SK-N-DZ (cell line): ENCODE results near the gene ITGAL.
"Not testable (repeated sequence)": the region's sequence is repeated elsewhere in the genome, so short reads cannot be mapped to it uniquely, and the experiment has no call there.

ENCODE experiments used
- DNase-seq: peaks from one replicate; pipeline ENCODE4 v3.0.0-alpha.2; 2015; ENCODE audit warnings: low spot score

The ITGAL gene

GRCh38 chr16:30457743-30458560 is 14.6 kb upstream of the ITGAL start:
- no peak for DNase-seq

GRCh38 chr16:30458561-30459394 is 13.8 kb upstream of the ITGAL start:
- DNase-seq = peak; percentile 20

DNA sequence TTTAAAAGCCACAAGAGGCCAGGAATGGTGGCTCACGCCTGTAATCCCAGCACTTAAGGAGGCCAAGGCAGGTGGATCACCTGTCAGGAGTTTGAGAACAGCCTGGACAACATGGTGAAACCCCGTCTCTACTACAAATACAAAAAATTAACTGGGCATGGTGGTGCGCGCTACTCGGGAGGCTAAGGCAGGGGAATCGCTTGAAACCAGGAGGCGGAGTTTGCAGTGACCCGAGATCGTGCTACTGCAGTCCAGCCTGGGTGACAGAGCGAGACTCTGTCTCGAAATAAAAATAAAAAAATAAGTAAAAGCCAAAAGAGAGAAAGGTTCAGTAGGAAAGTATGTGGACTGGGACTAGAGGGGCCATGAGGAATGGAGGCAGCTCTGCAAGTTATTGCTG is 13.1 kb upstream of the ITGAL start:
- no peak for DNase-seq

DNA sequence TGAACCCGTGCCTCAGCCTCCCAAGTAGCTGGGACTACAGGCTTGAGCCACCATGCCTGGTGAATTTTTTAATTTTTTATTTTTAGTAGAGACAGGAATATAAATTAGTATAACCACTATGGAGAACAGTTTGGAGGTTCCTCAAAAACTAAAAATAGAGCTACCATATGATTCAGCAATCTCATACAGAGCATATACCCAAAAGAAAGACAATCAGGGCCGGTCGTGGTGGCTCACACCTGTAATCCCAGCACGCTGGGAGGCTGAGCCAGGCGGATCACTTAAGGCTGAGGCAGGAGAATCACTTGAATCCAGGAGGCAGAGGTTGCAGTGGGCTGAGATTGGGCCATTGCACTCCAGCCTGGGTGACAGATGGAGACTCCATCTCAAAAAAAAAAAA is 11.1 kb upstream of the ITGAL start:
- not testable (repeated sequence) for DNase-seq

GRCh38 chr16:30464078-30464477 is 8.5 kb upstream of the ITGAL start:
- no peak for DNase-seq

DNA sequence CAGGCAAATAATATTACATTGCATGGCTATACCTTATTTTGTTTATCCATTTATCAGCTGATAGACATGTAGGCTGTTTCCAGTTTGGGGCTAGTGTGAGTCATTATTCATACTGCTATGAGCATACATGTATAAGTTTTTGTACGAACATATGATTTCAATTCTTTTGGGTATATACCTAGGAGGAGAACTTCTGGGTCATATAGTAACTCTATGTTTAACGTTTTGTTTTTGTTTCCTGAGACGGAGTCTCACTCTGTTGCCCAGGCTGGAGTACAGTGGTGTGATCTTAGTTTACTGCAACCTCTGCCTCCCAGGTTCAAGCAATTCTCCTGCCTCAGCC is 2.4 kb upstream of the ITGAL start:
- DNase-seq = no peak

DNA sequence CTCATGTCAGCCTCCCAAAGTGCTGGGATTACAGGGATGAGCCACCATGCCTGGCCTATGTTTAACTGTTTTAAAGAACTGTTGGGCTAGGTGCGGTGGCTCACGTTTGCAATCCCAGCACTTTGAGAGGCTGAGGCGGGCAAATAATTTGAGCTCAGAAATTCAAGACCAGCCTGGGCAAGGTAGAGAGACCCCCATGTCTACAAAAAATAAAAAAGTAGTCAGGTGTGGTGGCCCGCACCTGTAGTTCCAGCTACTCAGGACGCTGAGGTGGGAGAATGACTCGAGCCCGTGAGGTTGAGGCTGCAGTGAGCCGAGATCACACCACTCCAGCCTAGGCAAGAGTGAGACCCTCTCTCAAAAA is 1.9 kb upstream of the ITGAL start:
- DNase-seq = no peak

DNA sequence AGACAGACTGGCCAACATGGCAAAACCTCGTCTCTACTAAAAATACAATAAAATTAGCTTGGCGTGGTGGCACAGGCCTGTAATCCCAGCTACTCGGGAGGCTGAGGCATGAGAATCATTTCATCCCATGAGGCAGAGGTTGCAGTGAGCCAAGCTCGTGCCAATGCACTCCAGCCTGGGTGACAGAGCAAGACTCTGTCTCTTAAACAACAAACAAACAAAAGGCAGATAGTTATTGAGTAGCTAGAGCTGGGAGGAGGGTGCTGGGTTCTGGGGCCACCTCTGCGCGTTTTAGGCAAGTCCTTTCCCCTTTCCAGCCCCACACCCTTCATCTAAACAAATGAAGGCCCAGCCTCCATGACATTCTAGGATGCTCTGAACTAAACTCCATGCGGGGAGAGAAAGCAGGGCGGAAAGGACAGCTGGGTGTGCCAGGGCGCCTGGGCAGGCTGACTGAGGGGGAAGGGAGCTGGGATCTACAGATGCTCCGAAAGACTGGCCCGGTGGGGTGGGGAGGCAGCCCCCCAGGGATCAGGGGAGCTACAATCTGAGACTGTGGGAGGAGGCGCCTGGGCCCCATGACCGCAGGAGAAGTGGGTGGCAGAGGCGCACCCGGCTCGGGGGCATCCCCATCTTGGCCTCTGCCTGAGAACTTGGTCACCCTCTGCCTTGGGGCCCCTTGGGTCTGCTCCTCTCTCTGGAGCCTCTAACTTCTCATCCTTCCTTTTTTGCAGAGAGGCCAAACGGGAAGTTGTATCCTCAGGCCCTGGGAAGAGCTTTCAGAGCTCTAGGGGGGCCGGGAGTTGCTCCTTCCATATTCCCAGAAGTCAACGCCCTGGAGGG is 910 bp downstream of the ITGAL start:
- no peak for DNase-seq

- no peak for DNase-seq
Observed at GRCh38 chr16:30474074-30474452, 1.5 kb downstream of the ITGAL start.

DNA sequence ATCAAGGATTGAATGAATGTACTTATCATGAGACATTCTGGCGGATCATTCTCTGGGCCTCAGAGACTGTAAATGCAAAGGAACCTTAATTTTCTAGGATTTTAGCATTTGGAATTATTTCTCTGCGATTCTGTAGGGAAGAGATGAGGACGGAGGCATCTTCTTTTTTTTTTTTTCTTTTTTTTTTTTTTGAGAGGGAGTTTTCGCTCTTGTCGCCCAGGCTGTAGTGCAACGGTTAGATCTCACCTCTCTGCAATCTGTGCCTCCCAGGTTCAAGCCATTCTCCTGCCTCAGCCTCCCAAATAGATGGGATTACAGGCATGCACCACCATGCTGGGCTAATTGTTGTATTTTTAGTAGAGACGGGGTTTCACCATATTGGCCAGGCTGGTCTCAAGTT is 2.1 kb downstream of the ITGAL start:
- DNase-seq = no peak

GRCh38 chr16:30476991-30477390 is 4.4 kb downstream of the ITGAL start:
- no peak for DNase-seq

DNA sequence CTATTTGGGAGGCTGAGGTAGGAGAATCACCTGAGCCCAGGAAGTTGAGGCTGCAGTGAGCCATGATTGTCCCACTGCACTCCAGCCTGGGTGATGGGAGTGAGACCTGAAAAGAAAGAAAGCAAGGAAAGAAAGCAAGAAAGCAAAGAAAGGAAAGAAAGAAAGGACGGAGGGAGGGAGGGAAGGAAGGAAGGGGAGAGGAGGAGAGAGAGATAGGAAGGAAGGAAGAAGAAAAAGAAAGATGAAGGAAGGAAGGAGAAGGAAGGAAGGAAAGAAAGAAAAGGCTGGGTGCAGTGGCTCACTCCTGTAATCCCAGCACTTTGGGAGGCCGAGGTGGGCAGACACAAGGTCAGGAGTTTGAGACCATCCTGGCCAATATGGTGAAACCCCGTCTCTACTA is 5.2 kb downstream of the ITGAL start:
- DNase-seq = not testable (repeated sequence)

GRCh38 chr16:30478766-30479478 is 6.4 kb downstream of the ITGAL start:
- no peak for DNase-seq

DNA sequence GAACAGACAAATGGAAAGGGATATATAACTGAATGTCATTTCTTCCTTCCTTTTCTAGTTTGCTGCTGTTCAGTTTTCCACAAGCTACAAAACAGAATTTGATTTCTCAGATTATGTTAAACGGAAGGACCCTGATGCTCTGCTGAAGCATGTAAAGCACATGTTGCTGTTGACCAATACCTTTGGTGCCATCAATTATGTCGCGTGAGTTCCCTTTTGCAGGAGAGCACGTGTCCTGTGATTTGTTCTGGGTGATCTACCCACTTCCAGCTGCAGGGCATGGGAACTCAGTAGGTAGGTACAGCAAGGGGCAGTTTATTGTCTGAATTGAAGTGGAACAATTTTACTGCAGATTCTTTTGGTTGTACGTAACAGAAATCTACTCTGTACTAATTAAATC is 8.8 kb downstream of the ITGAL start:
- no peak for DNase-seq

DNA sequence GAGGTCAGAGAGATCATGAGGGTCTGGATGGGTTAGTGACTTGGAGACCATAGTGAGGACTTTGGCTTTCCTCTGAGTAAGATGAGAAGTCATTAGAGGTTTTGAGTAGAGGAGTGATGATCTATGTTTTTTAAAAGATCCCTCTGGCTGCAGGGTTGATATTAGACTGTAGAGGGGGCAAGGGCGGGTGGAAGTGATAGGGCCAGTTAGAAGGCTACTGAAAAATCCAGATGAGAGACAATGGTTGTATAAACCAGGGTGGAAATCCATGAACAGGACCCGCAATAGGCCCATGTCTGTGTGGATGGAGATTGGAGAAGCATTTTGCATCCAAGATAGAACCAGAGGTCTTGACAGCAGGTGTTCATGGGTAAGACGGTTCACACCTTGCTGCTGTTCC is 9.8 kb downstream of the ITGAL start:
- DNase-seq = no peak

GRCh38 chr16:30484887-30485286 is 12.3 kb downstream of the ITGAL start:
- no peak for DNase-seq

- DNase-seq = no peak
Observed at GRCh38 chr16:30485818-30486436, 13.4 kb downstream of the ITGAL start.

GRCh38 chr16:30488764-30489605 is 16.4 kb downstream of the ITGAL start:
- no peak for DNase-seq

GRCh38 chr16:30490210-30490609 is 17.7 kb downstream of the ITGAL start:
- DNase-seq = no peak

GRCh38 chr16:30491229-30491628 is 18.7 kb downstream of the ITGAL start:
- DNase-seq = no peak
